ENCODE data around the gene CDK10.
"Not testable (repeated sequence)": the region's sequence is repeated elsewhere in the genome, so short reads cannot be mapped to it uniquely, and the experiment has no call there.

Gene CDK10

DNA sequence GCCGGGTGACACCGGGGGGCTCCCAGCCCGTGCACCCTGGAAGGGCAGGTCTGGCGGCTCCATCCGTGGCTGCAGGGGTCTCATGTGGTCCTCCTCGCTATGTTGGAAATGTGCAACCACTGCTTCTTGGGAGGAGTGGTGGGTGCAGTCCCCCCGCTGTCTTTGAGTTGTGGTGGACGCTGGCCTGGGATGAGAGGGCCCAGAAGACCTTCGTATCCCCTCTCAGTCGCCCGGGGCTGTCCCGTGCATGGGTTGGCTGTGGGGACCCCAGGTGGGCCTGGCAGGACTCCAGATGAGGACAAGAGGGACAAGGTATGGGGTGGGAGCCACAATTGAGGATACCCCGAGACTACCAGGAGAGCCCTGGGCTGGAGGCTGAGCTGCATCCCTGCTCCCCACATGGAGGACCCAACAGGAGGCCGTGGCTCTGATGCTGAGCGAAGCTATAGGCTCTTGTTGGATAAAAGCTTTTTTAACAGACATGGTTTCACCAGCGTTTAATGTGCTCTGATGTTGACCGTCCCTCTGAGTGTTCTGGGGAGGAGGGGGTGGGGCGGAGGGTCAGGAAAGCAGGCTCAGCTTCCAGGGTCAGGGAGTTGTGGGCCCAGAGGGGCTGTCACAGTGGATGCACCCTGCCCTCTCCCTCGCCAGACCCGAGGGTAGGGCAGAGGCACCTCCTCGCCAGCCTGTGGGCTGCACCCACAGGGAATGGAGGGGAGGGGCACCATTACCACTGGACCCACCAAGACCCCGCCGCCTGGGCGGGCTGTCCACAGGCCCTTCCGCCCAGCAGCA, 9.6 kb downstream of the CDK10 start:
- no peak for DNase-seq (ENCODE audit: low read depth in 2 of 2)

- no peak for DNase-seq (ENCODE audit: low read depth in 2 of 2)
These were observed 10.2 kb downstream of the CDK10 start for GRCh38 chr16:89696670-89697128.

DNA sequence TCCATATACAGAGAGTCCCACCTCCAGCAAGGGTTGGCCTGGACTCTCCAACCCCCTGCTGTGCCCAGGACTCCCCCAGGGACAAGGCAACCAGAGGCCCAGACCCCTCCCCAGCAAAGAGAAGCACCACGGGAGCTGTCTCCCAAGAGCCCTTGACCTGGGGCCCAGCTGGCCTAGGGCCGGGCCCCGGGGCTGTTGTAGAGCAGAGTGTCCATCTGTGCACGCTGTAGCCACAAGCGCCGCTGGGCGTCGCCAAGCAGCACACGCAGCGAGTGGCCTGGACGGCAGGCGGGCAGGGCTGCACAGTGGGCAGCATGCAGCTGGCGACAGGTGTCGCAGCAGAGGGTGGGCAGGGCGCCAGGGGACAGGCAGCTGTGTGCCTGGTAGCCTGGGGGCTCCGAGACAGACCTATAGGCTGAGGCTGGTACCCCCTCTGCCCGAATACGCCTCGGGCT, 10.7 kb downstream of the CDK10 start:
- no peak for DNase-seq (ENCODE audit: low read depth in 2 of 2)

DNA sequence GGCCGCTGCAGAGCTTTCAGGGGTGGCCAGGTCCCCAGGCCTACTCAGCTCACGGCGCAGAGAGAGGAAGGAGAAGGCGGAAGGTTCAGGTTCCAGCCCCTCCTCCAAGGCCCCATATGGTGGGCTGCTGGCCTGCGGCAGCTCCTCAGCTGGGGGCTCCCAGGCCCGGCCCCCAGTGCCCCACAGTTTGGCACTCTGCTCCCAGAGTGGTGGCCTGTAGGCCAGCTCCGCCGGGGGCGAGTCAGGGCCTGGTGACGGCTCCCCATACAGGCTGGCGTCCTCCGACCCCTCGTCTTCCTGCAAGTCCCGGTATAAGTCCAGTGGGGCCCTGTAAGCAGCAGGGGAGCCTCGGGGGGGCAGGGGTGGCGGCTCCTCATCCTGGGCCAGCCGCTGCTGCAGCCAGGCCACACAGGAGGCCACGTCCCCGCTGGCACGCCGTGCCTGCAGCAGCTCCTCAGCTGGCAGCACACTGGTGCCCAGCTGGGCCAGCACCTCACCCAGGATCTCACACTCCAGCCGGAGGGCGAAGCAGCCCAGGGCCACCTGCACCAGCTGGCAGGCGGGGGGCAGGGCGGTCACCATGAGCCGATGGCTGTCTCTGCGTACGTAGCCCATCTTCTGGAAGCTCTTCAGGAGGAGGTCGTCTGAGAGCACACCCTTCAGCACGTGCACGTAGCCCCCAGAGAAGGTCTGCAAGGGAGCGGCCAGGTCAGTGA, 11.3 kb downstream of the CDK10 start:
- DNase-seq (ENCODE audit: low read depth in 2 of 2), result no peak

- not testable (repeated sequence) for DNase-seq (ENCODE audit: low read depth in 2 of 2)
These were observed 12.2 kb downstream of the CDK10 start for GRCh38 chr16:89698717-89699116.

DNA sequence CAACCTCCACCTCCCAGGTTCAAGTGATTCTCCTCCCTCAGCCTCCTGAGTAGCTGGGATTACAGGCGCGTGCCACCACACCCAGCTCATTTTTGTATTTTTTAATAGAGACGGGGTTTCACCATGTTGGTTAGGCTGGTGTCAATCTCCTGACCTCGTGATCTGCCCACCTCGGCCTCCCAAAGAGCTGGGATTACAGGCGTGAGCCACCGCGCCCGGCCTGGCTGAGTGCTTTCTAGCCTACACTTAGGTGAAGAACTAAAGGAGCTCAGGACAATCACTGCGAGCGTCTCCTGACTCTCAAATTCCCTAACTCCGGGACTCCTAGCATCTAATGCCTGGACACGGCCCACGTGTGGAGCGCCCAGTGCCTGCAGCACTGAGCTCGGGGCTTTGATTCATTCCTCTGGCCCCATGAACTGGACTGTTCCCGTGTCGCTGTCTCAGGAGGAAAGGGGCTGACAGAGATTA, 13.2 kb downstream of the CDK10 start:
- not testable (repeated sequence) for DNase-seq (ENCODE audit: low read depth in 2 of 2)

DNA sequence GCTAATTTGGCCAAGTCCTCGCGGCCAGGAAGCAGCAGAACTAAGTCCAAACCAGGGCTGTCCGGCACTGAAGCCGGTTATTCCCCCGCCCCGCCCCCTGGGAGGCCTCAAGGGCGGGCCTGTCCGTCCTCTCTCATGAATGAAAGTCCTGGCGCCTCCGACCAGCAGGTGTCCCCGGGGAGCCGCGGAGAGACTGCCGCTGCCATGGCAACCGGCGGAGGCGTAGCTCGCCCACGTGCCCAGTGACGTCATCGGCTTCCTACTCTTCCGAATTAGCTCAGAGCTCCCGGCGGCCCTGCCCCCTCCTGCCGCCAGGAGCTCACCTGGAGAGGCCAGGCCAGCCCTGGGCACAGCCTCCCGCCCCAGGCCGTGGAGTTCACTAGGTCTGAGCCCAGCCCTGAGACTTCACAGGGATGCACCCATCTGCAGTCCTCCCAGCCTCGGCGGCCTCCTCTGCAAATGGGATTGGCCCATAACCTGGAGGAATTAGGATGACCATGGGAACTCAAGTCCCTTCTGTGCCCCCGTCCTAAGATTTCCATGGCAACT, 13.7 kb downstream of the CDK10 start:
- peak; percentile 91 to 96 for DNase-seq (ENCODE audit: low read depth in 2 of 2)

DNA sequence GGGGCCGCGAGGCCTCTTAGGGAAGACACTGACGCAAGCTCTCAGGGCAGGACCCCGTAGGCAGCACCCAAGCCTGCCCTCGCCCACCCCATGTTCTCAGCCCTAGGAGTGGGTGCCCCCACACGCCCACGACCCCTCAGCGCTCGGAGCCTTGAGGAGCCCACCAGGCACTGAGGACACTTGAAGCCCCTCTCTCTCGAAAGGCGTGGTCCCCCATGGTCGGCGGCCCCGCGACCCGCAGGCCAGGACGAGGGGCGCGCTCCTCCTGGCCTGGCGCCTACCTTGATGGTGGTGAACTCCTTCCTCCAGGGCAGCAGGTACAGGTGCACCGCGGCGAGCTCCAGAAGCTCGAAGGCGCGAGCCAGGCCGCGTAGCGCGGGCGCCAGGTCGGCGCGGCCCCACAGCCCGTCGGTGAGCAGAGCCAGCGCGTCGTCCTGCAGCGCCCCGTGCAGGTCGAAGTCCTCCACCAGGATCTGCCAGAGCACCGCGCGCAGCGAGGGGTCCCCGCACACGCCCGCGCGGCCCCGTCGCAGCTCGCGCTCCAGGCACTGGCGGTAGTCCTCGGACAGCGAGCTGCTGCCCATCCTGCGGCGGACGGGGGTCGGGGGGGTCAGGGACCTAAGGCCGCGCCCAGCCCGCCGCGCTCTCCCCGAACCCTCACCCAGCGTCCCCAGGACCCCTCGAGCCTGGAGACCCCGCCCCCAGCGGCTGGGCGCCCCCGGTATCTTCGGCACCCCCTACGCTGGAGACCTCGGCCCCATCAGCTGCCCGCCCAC, 14.3 kb downstream of the CDK10 start:
- peak in 1 of 2 donors; percentile 29 for DNase-seq (ENCODE audit: low read depth in 2 of 2)

GRCh38 chr16:89701425-89702406, 15.2 kb downstream of the CDK10 start, which contains the start of gene SPATA2L:
SPATA2L (minus strand) TSS chr16:89701705; CDS start chr16:89701232, 473 bp downstream.
- DNase-seq (ENCODE audit: low read depth in 2 of 2), result peak; percentile 96

DNA sequence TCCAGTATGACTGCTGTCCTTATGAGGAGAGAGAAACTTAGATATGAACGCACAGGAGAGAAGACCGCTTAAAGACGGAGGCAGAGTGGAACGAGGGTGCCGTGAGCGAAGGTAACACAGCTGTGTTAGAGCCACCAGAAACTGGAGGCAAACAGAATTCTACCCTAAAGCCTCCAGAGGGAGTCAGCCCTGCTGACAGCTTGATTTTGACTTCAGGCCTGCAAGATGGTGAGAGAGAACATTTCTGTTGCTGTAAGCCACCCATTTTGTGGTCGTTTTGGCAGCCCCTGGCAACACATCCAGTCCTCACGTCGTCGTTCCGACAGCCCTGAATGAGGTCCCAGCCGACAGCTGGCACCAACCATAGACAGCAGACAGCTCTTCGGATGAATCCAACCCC, 17.8 kb downstream of the CDK10 start:
- DNase-seq (ENCODE audit: low read depth in 2 of 2), result no peak

DNA sequence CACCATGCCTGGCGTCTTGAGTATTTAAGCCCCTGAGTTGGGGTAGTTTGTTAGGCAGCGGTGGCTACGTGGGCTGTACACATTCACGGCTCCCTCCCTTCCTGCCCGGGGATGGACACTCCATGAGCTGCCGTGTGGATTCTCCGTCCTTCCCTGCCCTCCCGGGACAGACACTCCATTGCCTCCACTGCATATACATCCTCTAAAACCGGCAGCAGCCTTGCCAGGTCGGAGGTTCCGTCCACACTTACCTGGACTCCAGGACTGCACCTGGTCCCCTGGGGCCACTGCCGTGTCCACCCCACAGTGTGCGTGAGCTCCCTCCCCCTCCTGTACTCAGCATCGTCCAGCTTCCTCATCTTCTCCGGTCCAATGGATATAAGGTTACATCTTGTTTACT, 18.5 kb downstream of the CDK10 start:
- no peak for DNase-seq (ENCODE audit: low read depth in 2 of 2)

DNA sequence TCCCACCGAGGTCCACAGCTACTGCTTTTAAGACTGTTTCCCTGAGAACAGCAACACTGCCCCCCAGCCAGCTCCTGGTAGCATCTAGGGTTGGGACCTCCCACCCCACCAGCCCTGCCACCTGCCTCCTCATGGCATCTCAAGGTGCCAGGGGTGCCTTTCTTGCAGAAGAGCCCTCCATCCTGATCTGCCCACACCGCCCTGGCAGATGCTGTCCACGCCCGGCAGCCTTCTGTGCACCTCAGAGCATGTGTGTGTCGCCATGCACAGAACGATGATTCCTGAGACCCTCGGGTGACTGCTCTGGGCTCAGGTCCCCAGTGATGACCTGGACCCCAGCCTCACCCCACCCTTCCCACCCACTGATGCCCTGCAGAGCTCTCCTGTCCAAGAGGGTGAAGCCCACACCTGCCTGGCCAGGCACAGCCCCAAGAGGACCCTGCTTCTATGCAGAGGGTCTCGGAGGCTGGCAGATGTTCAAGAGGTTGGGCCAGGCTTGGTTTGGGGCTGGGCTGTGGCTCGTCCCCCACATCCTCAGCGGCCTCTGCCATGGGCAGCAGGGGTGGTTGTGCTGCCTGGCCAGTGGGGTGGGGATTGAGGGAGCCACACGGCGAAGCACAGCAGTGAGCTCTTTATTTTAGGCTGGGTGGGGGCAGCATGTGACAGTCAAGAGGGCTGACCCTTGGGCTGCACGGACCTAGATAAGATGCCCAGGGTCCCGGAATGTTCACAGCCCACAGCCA, 20.2 kb downstream of the CDK10 start:
- no peak for DNase-seq (ENCODE audit: low read depth in 2 of 2)

DNA sequence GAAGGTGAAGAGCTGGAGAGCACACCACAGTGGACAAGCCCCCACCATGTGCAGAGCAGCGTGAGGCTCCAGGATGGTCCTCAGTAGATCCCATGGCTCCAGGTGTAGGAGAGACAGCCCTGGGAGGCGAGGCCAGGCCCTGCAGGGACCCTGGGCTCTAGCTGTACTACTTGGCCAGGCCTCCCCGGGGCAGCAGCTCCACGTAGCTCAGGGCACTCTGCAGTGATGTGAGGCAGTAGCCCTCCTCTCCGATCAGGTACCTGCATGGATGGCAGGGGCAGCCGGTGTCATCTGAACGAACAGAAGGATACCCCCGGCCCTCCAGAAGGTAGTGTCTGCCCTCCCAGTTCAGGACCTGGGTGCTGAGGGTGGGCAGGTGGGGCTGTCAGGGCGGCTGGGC, 21.2 kb downstream of the CDK10 start:
- DNase-seq (ENCODE audit: low read depth in 2 of 2), result no peak

DNA sequence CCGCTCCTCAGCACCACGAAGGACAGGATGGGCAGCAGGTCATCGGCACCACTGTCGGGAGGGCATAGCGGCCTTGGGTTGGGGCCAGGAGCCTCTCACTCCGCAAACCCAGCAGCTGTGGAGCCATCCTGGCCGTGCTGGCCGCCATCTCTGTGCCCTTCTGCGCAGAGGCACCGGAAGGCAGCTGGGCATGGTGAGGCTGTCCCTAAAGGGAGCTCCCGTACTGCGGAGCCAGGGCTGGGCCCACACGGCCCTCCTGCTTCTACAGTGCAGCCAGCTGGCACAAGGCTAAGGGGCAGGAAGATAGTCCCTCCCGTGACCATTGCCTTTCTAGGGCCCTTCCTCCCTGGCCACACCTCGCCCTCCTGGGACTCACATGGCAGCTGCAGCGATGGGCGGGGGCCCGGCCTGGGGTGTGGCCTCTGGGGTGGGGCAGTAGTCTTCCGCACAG, 22.0 kb downstream of the CDK10 start:
- no peak for DNase-seq (ENCODE audit: low read depth in 2 of 2)

DNA sequence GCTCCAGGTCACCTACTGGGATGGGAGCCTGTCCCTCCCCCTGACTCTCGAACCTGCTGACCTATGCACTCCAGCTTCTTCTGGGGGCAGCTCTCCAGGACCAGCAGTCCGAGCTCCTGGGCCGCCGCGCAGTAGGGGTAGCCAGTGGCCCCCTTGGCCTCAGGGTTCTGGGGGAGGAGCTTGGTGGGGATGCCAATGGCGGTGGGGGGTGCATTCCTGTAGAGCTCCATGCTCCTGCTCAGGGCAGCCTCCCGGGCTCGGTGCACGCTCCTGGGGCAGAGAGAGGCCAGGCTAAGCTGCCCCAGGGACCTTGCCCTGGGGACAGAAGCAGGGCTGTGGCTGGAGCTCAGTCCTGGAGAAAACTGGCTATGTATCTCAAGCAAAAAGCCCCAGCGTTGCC, 22.7 kb downstream of the CDK10 start:
- no peak for DNase-seq (ENCODE audit: low read depth in 2 of 2)

- DNase-seq (ENCODE audit: low read depth in 2 of 2), result no peak
These were observed 23.4 kb downstream of the CDK10 start for GRCh38 chr16:89709716-89710432.

GRCh38 chr16:89710709-89711564, 24.4 kb downstream of the CDK10 start:
- DNase-seq (ENCODE audit: low read depth in 2 of 2), result no peak

All from stimulated activated CD8-positive, alpha-beta memory T cell treated with anti-CD3 and anti-CD28 coated beads, Interleukin-7, amount 100 ng/mL, for 4 hours (primary cell).